Prostate gland (tissue), 2 donors: Measurements from ENCODE around the gene MLLT11. TPM values are rescaled to one million over a fixed set of nuclear protein-coding genes. Genes with fewer than 3 reads are reported as not detected.

ENCODE experiments used
- DNase-seq: peaks from one replicate; pipeline ENCODE4 v3.0.0-alpha.2; 2019; ENCODE audit warnings: low spot score
- H3K27ac ChIP-seq, 2 donors: fragments of 200-600 bp; sonication (generic); 2 replicates each; pipeline ENCODE4 v1.5.1; 2017 to 2019
- H3K27me3 ChIP-seq: fragments of 200-600 bp; sonication (generic); replicated peaks from 2 replicates; pipeline ENCODE4 v1.5.1; 2019; ENCODE audit not compliant: insufficient read depth
- H3K36me3 ChIP-seq, 2 donors: fragments of 200-600 bp; sonication (generic); 1 replicate in 1 of 2; 2 replicates in 1 of 2; pipeline versions ENCODE4 v1.5.1 to v1.8.1; 2017 to 2019
- H3K4me1 ChIP-seq: fragments of 200-600 bp; sonication (generic); replicated peaks from 2 replicates; pipeline ENCODE4 v1.5.1; 2019
- H3K4me3 ChIP-seq, 2 donors: fragments of 200-600 bp; sonication (generic); 2 replicates each; pipeline ENCODE4 v1.5.1; 2017 to 2019
- H3K9me3 ChIP-seq: fragments of 200-600 bp; sonication (generic); 2 replicates; pipeline ENCODE4 v1.5.1; 2017
- POLR2A ChIP-seq: fragments of 450-650 bp; IDR thresholded peaks from one replicate; pipeline ENCODE4 v1.6.1; 2016; ENCODE audit warnings: antibody characterized with exemption, mild to moderate bottlenecking
- POLR2AphosphoS5 ChIP-seq: sonication (generic); formaldehyde crosslinking; IDR thresholded peaks from one replicate; pipeline ENCODE4 v1.6.1; 2017; ENCODE audit warnings: antibody characterized with exemption
- WGBS: methylation state at CpG from one replicate; pipeline ENCODE4 v1.1.5; 2018; 5-methylcytosine and 5-hydroxymethylcytosine counted together
- intact Hi-C: fragments of 100-400 bp; cut with DNase I; formaldehyde crosslinking; loops from one replicate; pipeline ENCODE4 v1.14.2; 2022
- total RNA-seq, 2 donors: library from RNA; depleted of rRNA; stranded (reverse); fragments of >200 nt; gene quantifications; one replicate each; pipeline ENCODE4 v1.1.0, GENCODE V29; 2016
- TF ChIP-seq, protein P1 (sequence below), 4 experiments: fragments of 200-600 bp in 2 of 4; fragments of 450-650 bp in 2 of 4; sonication (generic) in 2 of 4; IDR thresholded peaks; 1 replicate in 3 of 4; 2 replicates in 1 of 4; pipeline ENCODE4 v1.5.1; 2016 to 2019; ENCODE audit warnings: antibody characterized with exemption in 4 of 4, mild to moderate bottlenecking in 2 of 4, moderate library complexity in 2 of 4

Gene MLLT11
- total RNA-seq, 2 donors from 2014 or later: 0.64 to 1.9 TPM

DNA sequence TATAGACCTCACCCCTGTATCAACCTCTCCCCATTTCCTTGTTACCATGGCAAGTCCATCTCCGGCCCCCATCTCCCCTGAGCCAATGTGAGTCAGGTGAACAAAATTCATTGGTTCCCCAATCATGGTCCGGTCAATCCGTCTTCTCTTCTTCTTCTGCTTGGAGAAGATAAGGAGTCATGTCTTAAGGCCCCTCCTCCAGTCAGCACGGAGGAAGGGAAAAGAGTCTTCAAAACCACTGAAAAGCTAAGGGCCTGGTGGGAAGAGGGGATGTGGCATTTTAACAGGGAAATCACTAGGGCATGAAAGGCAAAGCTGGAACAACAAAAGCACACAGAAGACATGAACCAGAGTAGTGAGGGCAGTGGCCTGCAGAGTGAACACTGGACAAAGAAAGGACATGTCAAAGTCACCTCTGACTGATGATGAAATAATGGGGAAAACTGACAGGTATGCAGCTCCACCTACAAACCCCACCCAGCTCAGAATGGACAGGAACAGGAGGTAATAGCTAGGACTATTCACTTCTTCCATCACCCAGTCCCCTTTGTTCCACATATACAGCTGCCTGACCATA, 5.1 kb upstream of the MLLT11 start:
- Histone ChIP-seq H3K36me3 (peaks cover 6 to 13% of the 10 kb centered on the region in 2 donors), H3K27me3 (no peaks in the 10 kb centered on the region), H3K4me1 (peaks cover 21% of the 10 kb centered on the region), H3K4me3 (no peak overlapping the region), H3K27ac (peak overlapping the region in 1 of 2 donors; percentile 95), H3K9me3 (no peaks in the 10 kb centered on the region)
- intact Hi-C loops: no loop called here
- WGBS: 88% methylated on average over 4 of the region's 4 CpGs
- DNase-seq: no peak
- TF ChIP-seq POLR2A: no peak
- TF ChIP-seq, protein P1, sequence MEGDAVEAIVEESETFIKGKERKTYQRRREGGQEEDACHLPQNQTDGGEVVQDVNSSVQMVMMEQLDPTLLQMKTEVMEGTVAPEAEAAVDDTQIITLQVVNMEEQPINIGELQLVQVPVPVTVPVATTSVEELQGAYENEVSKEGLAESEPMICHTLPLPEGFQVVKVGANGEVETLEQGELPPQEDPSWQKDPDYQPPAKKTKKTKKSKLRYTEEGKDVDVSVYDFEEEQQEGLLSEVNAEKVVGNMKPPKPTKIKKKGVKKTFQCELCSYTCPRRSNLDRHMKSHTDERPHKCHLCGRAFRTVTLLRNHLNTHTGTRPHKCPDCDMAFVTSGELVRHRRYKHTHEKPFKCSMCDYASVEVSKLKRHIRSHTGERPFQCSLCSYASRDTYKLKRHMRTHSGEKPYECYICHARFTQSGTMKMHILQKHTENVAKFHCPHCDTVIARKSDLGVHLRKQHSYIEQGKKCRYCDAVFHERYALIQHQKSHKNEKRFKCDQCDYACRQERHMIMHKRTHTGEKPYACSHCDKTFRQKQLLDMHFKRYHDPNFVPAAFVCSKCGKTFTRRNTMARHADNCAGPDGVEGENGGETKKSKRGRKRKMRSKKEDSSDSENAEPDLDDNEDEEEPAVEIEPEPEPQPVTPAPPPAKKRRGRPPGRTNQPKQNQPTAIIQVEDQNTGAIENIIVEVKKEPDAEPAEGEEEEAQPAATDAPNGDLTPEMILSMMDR (IDR thresholded peaks at IDR 0.05): no peak
- TF ChIP-seq POLR2AphosphoS5: no peak

DNA sequence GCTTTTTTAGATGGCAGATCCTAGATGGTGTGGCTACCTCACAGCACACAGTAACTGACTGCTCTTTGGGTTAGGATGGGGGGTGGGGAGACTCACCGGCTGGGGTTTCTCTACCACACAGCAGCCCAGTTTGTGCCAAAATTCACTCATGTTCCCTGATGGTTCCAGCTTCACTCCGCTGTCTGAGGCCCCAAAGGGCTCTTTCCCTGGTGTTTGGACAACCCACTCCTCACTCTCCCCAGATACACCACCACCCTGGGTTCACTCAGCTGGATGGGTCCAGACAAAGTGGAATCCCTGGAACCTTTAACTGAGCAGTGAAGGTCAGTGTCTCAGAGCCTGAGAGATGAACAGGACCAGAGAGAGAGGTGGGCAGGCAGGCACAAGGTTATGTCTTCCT, 4.6 kb upstream of the MLLT11 start:
- Histone ChIP-seq H3K4me1 (peaks cover 21% of the 10 kb centered on the region), H3K27me3 (no peaks in the 10 kb centered on the region), H3K9me3 (no peaks in the 10 kb centered on the region), H3K36me3 (peaks cover 6 to 13% of the 10 kb centered on the region in 2 donors), H3K27ac (peak overlapping the region; percentile 95), H3K4me3 (no peak overlapping the region)
- intact Hi-C loops: no loop called here
- WGBS: 79% methylated on average over 1 of the region's 2 CpGs
- TF ChIP-seq, protein P1 (IDR thresholded peaks at IDR 0.05): no peak
- TF ChIP-seq POLR2A (no peak), POLR2AphosphoS5 (no peak)
- no peak for DNase-seq

DNA sequence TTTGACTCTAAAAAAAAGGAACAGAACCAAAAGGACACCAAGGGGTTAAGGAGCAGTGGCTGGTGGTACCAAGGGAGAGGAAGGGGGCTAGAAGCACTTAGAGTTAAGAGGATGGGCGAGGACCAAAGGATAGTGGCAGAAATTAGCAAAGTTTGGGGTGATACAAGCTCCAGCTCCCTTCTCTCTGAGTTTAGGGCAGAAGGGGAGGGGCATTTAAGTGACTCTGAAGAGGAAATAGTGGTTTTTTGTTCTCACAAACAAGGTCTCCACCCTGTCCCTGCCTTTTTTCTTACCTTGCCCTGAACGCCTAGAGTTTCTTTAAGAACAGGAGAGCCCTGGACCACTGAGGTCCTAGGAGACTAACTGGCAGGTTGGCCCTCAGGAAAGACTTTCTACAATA, 4.0 kb upstream of the MLLT11 start:
- Histone ChIP-seq H3K27ac (peak overlapping the region; percentile 95), H3K36me3 (peaks cover 6 to 13% of the 10 kb centered on the region in 2 donors), H3K9me3 (no peaks in the 10 kb centered on the region), H3K4me3 (no peak overlapping the region), H3K4me1 (peaks cover 21% of the 10 kb centered on the region), H3K27me3 (no peaks in the 10 kb centered on the region)
- DNase-seq: no peak
- intact Hi-C loops: no loop called here
- 48% methylated on average over 2 of the region's 2 CpGs for WGBS
- TF ChIP-seq POLR2A (no peak), POLR2AphosphoS5 (no peak)
- TF ChIP-seq, protein P1 (IDR thresholded peaks at IDR 0.05): no peak

DNA sequence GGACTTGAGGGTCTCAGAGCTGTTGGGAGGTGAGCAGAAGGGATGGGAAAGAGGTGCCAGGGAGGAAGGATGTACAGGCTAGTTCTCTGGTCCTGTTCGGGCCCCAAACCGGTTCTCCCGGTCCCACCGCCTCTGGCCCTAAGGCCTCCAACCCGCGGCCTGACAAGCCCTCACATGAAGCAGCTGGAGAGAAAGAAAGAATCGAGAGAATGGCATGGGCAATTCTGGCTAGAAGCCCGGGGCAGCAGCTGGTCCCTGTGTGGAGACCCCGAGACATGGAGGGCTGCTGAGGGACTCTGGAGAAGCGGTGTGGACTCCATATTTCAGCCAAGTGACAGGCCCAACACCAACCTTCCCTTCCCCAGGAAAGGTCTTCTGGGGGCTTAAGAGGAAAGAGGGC, 1.5 kb upstream of the MLLT11 start:
- 0% methylated on average over 10 of the region's 10 CpGs for WGBS
- H3K36me3 ChIP-seq: peaks cover 4 to 6% of the 10 kb centered on the region in 2 donors
- H3K4me3 ChIP-seq: peak overlapping the region; percentile 76 to 84
- DNase-seq: peak; percentile 93
- H3K27ac ChIP-seq: peak overlapping the region; percentile 95
- H3K9me3 ChIP-seq: no peaks in the 10 kb centered on the region
- intact Hi-C loops: no loop called here
- no peaks in the 10 kb centered on the region for H3K27me3 ChIP-seq
- peaks cover 21% of the 10 kb centered on the region for H3K4me1 ChIP-seq
- peak; percentile 83 for TF ChIP-seq POLR2AphosphoS5
- TF ChIP-seq POLR2A: peak; percentile 16
- TF ChIP-seq, protein P1 (IDR thresholded peaks at IDR 0.05): no peak
